Activated naive CD4-positive, alpha-beta T cell treated with anti-CD3 and anti-CD28 coated beads, Interleukin-2, amount 10 ng/mL, durations not matched to agents 7 days and 5 days (primary cell): ENCODE measurements around the gene MGLL.
"Not testable (repeated sequence)": the region's sequence is repeated elsewhere in the genome, so short reads cannot be mapped to it uniquely, and the experiment has no call there.

Experiments
- CTCF ChIA-PET: fragments of 350-600 bp; sonication (Branson Sonifier 250); formaldehyde crosslinking; loops from one replicate; lab custom pipeline; 2021; ENCODE audit warnings: antibody characterized with exemption; lab: Charles Lee
- DNase-seq: peaks from one replicate; pipeline ENCODE4 v3.0.0-alpha.2; 2020
- H3K27ac Mint-ChIP-seq: one replicate; pipeline ENCODE4 v1.8.0; 2021; ENCODE audit warnings: mild to moderate bottlenecking, moderate library complexity, mixed read lengths
- H3K27me3 Mint-ChIP-seq: one replicate; pipeline ENCODE4 v1.8.0; 2021; ENCODE audit warnings: mild to moderate bottlenecking, mixed read lengths
- H3K36me3 Mint-ChIP-seq: one replicate; pipeline ENCODE4 v1.8.0; 2021; ENCODE audit warnings: mixed read lengths
- H3K4me1 Mint-ChIP-seq: one replicate; pipeline ENCODE4 v1.8.0; 2021; ENCODE audit warnings: mixed read lengths
- H3K4me3 Mint-ChIP-seq: one replicate; pipeline ENCODE4 v1.8.0; 2021; ENCODE audit warnings: mild to moderate bottlenecking, moderate library complexity, mixed read lengths
- H3K9me3 Mint-ChIP-seq: one replicate; pipeline ENCODE4 v1.8.0; 2021; ENCODE audit warnings: mixed read lengths

MGLL gene

DNA sequence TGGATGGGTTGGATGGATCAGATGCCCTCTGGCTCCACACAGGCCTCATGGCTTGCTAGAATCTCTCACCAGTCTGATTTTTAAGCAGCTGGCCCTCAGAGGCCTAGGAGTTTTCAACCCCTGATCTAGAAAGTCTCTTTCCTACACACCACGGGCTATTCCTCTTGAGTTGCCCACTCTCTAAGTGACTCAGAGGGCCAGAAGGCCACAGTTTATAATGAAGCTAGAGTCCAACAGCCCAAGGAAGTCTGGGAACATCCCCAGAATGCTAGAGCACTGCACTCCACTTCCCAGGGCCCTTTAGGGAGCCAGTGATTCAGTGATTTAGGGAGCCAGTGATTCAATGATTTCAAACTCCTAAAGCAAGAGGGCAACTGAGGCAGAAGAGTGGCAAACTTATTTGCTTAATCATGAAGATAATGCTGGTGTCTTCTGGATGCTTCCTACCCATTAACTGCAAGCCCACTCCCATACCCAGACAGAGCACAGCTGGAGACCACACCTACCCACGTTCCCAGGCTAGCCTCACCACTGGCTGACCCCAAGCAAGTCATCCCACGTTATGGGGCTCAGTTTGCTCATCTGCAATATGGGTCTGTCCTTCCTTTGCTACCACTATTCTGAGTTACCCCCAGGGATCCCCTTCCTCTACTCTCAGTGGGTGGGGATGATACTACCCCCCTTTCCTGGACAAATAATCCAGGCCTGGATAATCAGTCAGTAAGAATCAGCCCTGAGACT lies 112.8 kb downstream of the MGLL start:
- CTCF ChIA-PET, result interaction anchor here (0.8 kb wide), 1 partner anchor 162 kb away, joined by 3 read pairs; no protein-coding TSS in a partner anchor
- Mint-ChIP-seq H3K27me3 (peaks cover 9% of the 10 kb centered on the region), H3K9me3 (no peaks in the 10 kb centered on the region), H3K27ac (no peak overlapping the region), H3K4me1 (no peaks in the 10 kb centered on the region), H3K4me3 (no peak overlapping the region), H3K36me3 (no peaks in the 10 kb centered on the region)
- DNase-seq, result no peak

DNA sequence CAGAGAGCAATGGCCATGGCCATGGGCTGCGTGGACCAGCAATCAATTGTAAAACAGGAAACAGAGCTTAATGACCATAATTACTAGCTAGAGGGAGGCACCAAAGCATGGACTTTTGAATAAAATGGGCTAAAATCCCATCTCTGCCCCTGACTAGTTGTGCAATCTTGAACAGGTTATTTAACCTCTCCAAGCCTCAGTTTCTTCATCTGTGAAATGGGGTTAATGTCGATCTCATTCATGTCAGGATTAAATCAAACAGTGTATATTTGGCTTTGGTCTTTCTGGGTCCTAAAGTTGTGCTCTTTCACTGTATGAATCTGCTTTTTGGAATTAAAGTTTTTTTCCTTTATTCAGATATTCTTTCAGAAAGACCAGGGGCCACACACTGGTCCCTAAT lies 113.5 kb downstream of the MGLL start:
- no peak overlapping the region for H3K4me3 Mint-ChIP-seq
- H3K4me1 Mint-ChIP-seq, result no peaks in the 10 kb centered on the region
- no peak overlapping the region for H3K27ac Mint-ChIP-seq
- no peaks in the 10 kb centered on the region for H3K9me3 Mint-ChIP-seq
- peaks cover 5% of the 10 kb centered on the region for H3K27me3 Mint-ChIP-seq
- CTCF ChIA-PET, result interaction anchor here (0.8 kb wide), 1 partner anchor 161 kb away, joined by 3 read pairs; no protein-coding TSS in a partner anchor
- DNase-seq, result no peak
- no peaks in the 10 kb centered on the region for H3K36me3 Mint-ChIP-seq

- CTCF ChIA-PET, result interaction anchor here (0.8 kb wide), 1 partner anchor 9 kb away, joined by 3 read pairs; no protein-coding TSS in a partner anchor
- Mint-ChIP-seq H3K27ac (no peak overlapping the region), H3K4me1 (no peaks in the 10 kb centered on the region)
Measured at GRCh38 chr3:127707851-127708411, 114.4 kb downstream of the MGLL start.

GRCh38 chr3:127706785-127707351 lies 115.4 kb downstream of the MGLL start:
- CTCF ChIA-PET, result no interaction called here
- peaks cover 9% of the 10 kb centered on the region for H3K27me3 Mint-ChIP-seq
- peaks cover 2% of the 10 kb centered on the region for H3K9me3 Mint-ChIP-seq
- H3K27ac Mint-ChIP-seq, result no peak overlapping the region
- no peak for DNase-seq
- no peaks in the 10 kb centered on the region for H3K36me3 Mint-ChIP-seq
- no peak overlapping the region for H3K4me3 Mint-ChIP-seq
- no peaks in the 10 kb centered on the region for H3K4me1 Mint-ChIP-seq

More at GRCh38 chr3:127707851-127708411, 114.4 kb downstream of the MGLL start:
- H3K27me3 Mint-ChIP-seq, result peaks cover 5% of the 10 kb centered on the region
- no peak for DNase-seq
- no peak overlapping the region for H3K4me3 Mint-ChIP-seq
- no peaks in the 10 kb centered on the region for H3K36me3 Mint-ChIP-seq
- peaks cover 2% of the 10 kb centered on the region for H3K9me3 Mint-ChIP-seq

GRCh38 chr3:127706312-127706711 lies 116.0 kb downstream of the MGLL start:
- Mint-ChIP-seq H3K9me3 (peaks cover 2% of the 10 kb centered on the region), H3K27me3 (peaks cover 14% of the 10 kb centered on the region), H3K4me1 (no peaks in the 10 kb centered on the region), H3K4me3 (no peak overlapping the region), H3K36me3 (no peaks in the 10 kb centered on the region), H3K27ac (no peak overlapping the region)
- DNase-seq, result no peak
- CTCF ChIA-PET, result no interaction called here

DNA sequence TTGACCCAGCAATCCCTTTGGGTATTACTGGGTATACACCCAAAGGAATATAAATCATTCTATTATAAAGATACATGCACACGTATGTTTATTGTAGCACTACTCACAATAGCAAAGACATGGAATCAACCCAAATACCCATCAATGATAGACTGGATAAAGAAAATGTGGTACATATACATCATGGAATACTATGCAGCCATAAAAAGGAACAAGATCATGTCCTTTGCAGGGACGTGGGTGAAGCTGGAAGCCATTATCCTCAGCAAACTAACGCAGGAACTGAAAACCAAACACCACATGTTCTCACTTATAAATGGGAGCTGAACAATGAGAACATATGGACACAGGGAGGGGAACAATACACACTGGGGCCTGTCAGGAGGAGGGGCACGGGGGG lies 117.5 kb downstream of the MGLL start:
- H3K27me3 Mint-ChIP-seq, result peaks cover 16% of the 10 kb centered on the region
- CTCF ChIA-PET, result not testable (repeated sequence)

DNA sequence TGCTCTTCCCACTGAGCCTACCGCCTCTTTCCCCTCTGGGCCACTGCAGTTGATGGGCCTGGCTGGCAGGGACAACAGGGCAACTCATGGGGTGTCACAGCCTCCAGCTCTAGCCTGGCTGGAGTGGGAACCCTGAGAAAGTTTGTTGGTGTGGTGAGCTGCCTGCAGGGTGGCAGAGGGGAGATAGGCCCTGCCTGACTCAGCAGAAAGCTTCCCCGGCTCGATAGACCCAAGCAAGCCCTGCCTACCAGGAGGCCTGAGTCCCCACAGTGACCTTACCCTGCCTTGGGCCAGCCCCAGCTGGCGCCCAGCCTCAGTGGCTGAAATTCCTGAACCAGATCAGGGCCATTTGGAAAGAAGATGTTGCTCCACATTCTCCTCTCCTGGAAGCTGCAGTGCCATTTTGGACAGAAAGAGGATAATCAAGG lies 120.2 kb downstream of the MGLL start:
- Mint-ChIP-seq H3K4me3 (no peak overlapping the region), H3K9me3 (peaks cover 2% of the 10 kb centered on the region), H3K27me3 (peaks cover 17% of the 10 kb centered on the region), H3K4me1 (peaks cover 4% of the 10 kb centered on the region), H3K27ac (no peak overlapping the region), H3K36me3 (no peaks in the 10 kb centered on the region)
- no peak for DNase-seq
- CTCF ChIA-PET, result no interaction called here

More for the DNA sequence above, 117.5 kb downstream of the MGLL start:
- H3K36me3 Mint-ChIP-seq, H3K4me1 Mint-ChIP-seq, H3K27ac Mint-ChIP-seq, DNase-seq, H3K9me3 Mint-ChIP-seq, H3K4me3 Mint-ChIP-seq: not testable (repeated sequence)

- Mint-ChIP-seq H3K4me1 (peaks cover 4% of the 10 kb centered on the region), H3K36me3 (no peaks in the 10 kb centered on the region), H3K9me3 (peaks cover 2% of the 10 kb centered on the region), H3K4me3 (no peak overlapping the region), H3K27me3 (peaks cover 17% of the 10 kb centered on the region), H3K27ac (no peak overlapping the region)
- CTCF ChIA-PET, result no interaction called here
- DNase-seq, result no peak
Measured at GRCh38 chr3:127701280-127701911, 120.9 kb downstream of the MGLL start.

- Mint-ChIP-seq H3K4me3 (no peak overlapping the region), H3K27ac (no peak overlapping the region), H3K27me3 (peaks cover 22% of the 10 kb centered on the region), H3K36me3 (no peaks in the 10 kb centered on the region), H3K4me1 (peaks cover 4% of the 10 kb centered on the region), H3K9me3 (peaks cover 2% of the 10 kb centered on the region)
- no peak for DNase-seq
- CTCF ChIA-PET, result no interaction called here
Measured at GRCh38 chr3:127700406-127700805, 121.9 kb downstream of the MGLL start.

GRCh38 chr3:127699416-127700300 lies 122.7 kb downstream of the MGLL start:
- peaks cover 22% of the 10 kb centered on the region for H3K27me3 Mint-ChIP-seq

DNA sequence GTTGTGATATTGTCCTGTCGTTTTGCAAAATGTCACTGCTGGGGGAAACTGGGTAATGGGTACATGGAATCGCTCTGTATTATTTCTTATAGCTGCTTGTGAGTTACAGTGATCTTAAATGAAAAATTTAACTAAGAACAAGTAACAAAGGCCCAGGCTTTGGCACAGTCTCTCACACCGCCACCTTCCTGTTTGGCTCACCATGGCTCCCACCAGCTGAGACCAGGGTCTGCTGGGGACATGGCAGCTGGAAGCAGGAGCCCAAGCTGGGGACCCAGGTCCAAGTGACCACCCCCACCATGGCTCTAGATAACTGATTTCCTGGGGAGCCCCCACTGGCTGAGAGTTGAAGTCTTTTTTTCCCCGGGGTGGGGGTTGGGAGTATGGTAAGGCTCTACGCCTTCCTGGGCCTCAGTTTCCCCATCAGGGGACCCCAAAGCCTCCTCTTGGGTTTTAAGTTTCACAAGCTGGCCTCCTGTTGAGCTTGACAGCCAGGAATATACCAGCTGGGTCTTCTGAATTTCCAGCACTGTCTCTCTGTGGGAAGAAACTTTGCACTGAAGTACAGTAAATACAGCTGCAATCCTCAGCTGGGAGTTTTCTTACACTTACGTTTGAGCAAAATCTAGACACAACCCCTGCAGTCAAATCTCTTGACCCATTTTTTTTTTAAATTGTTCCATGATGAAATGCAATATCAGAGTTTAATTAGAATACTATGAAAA lies 123.5 kb downstream of the MGLL start:
- peaks cover 2% of the 10 kb centered on the region for H3K9me3 Mint-ChIP-seq
- CTCF ChIA-PET, result interaction anchor here (1.0 kb wide), 1 partner anchor 9 kb away, joined by 3 read pairs; no protein-coding TSS in a partner anchor
- H3K27ac Mint-ChIP-seq, result no peak overlapping the region
- no peak for DNase-seq
- no peaks in the 10 kb centered on the region for H3K36me3 Mint-ChIP-seq
- no peak overlapping the region for H3K4me3 Mint-ChIP-seq
- H3K27me3 Mint-ChIP-seq, result peaks cover 22% of the 10 kb centered on the region
- peaks cover 4% of the 10 kb centered on the region for H3K4me1 Mint-ChIP-seq

More at GRCh38 chr3:127699416-127700300, 122.7 kb downstream of the MGLL start:
- Mint-ChIP-seq H3K9me3 (peaks cover 2% of the 10 kb centered on the region), H3K4me3 (no peak overlapping the region), H3K36me3 (no peaks in the 10 kb centered on the region), H3K4me1 (peaks cover 4% of the 10 kb centered on the region), H3K27ac (no peak overlapping the region)
- CTCF ChIA-PET, result interaction anchor here (1.0 kb wide), 1 partner anchor 8 kb away, joined by 3 read pairs; no protein-coding TSS in a partner anchor
- DNase-seq, result no peak

GRCh38 chr3:127698286-127698685 lies 124.0 kb downstream of the MGLL start:
- H3K27ac Mint-ChIP-seq, result no peak overlapping the region
- no peaks in the 10 kb centered on the region for H3K36me3 Mint-ChIP-seq
- DNase-seq, result no peak
- H3K9me3 Mint-ChIP-seq, result no peaks in the 10 kb centered on the region
- H3K27me3 Mint-ChIP-seq, result peaks cover 22% of the 10 kb centered on the region
- peaks cover 4% of the 10 kb centered on the region for H3K4me1 Mint-ChIP-seq
- CTCF ChIA-PET, result no interaction called here
- no peak overlapping the region for H3K4me3 Mint-ChIP-seq
